Keratinocyte (primary cell): ENCODE results near the gene LRP11.

Source experiments
- EZH2 ChIP-seq: IDR thresholded peaks from one replicate; pipeline ENCODE4 v1.6.1; 2012; ENCODE audit warnings: inconsistent platforms, mild to moderate bottlenecking, low read length, moderate library complexity
- TF ChIP-seq, protein P1 (sequence below), 3 experiments: IDR thresholded peaks in 1 of 3; conservative IDR thresholded peaks in 1 of 3; optimal IDR thresholded peaks in 1 of 3; 2 replicates in 2 of 3; 3 replicates in 1 of 3; pipeline versions ENCODE3 to v1.5.1; 2011; ENCODE audit warnings: low read length in 3 of 3, mild to moderate bottlenecking in 3 of 3, moderate library complexity in 2 of 3, control low read depth in 1 of 3, inconsistent platforms in 1 of 3; ENCODE audit not compliant: insufficient read depth in 2 of 3; ENCODE audit errors: extremely low read depth in 1 of 3

DNA sequence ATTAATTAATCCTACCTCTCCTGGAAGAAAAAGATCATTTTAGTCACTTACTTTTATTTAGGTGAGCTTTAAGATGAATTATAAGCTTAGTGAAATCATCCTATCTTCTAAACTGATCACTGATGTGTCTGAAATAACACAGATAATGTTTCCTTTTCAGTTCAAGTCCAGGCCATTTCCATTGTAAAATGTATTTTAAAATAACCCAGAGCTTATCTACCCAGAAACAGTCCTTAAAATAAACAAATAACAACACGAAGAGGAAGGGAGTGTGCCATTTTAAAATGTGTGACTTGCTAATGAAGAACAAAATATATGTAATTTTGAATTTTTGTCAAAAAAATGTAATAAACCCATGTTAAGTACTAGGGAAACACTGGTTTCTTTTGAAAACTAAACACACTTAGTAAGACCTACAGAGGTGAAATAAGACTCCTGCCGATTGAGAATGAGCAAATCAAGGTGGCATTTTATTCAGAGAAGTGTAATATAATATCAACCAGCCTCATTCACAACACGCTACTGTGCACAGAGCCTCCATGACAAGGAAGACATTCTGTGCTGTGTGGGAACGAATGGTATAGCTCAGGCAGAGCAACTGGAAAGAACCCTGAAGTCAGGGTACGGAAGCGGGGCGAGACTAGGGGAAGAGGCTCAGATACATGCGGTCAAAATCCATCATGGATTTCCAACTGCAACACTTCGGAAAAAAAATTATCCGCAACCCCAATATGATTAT is 7.7 kb downstream of the LRP11 start:
- no peak for TF ChIP-seq EZH2
- TF ChIP-seq, protein P1, sequence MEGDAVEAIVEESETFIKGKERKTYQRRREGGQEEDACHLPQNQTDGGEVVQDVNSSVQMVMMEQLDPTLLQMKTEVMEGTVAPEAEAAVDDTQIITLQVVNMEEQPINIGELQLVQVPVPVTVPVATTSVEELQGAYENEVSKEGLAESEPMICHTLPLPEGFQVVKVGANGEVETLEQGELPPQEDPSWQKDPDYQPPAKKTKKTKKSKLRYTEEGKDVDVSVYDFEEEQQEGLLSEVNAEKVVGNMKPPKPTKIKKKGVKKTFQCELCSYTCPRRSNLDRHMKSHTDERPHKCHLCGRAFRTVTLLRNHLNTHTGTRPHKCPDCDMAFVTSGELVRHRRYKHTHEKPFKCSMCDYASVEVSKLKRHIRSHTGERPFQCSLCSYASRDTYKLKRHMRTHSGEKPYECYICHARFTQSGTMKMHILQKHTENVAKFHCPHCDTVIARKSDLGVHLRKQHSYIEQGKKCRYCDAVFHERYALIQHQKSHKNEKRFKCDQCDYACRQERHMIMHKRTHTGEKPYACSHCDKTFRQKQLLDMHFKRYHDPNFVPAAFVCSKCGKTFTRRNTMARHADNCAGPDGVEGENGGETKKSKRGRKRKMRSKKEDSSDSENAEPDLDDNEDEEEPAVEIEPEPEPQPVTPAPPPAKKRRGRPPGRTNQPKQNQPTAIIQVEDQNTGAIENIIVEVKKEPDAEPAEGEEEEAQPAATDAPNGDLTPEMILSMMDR (optimal IDR thresholded peaks at IDR 0.05 in 1 of 3, IDR thresholded peaks at IDR 0.05 in 1 of 3, conservative IDR thresholded peaks at IDR 0.05 in 1 of 3; ENCODE audit: extremely low read depth in 1 of 3, insufficient read depth in 2 of 3, low read length in 3 of 3) = no peak
